ENCODE measurements around the gene SCRN2.

Gene SCRN2

DNA sequence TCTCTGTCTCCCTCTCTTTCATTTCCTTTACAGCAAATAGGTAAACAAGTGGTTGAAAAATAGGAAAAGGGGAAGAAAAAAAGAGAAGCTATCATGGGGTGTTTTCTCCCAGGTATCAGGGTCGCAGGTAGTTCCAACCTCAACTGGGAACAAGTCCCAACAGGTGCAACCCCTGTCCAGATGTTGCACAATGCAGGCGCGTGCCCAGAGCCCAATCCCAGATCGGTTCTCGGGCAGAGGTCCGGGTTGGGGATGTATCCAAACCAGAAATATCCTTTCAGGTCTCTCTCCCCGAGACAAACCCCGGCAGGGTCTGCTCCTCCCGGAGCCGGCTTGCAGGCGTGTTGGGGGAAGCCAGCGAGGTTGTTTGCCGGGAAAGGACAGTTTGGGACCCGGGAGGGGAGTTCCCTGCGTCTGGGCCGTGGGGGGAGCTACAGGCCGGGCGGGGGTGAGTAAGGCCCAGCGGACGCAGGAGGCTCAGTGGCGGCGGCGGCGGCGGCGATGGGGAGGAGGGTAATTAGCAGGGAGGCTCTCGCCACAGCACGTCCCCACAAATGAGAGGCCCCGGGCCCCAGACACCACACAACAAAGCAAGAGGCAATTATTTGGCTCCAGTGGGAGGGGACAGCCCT lies 31.1 kb upstream of the SCRN2 start:
- no peak for DNase-seq (ENCODE audit: low read depth in 2 of 2)

DNA sequence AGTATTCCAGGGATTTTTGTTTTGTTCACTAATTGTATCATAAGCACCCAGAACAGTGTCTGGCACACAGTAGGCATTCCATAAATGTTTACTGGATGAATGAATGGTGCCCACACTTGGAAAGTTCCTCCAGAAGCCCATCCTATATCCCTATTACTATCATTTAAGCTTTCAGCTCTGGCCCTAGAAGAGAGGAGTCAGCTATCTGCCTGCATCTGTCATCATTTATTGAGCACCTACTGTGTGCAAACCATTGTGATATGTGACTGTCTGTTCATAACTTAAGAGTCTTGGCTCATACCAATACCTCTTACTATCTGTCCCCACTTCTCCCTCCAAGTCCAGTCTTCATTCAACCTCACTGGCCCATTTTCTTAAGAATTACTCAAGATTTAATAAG lies 30.0 kb upstream of the SCRN2 start:
- no peak for DNase-seq (ENCODE audit: low read depth in 2 of 2)

DNA sequence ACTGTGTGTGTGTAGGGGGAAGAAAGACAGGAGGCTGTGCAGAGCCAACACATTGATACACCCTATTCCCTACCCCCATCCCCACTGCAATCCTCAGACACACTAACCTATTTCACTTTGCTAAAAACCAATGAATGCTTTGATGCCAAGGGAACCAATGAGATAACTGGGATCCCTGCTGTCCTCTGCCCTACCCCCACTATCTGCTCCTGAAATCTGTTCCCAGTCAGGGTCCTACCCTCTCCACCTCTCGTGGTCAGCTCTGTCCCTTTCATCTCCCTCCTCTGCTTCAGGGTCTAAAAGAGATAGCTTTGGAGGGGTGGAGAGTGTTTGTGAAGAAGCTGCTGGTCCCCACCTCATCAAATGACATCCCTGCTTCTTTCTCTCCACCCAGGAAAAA lies 29.0 kb upstream of the SCRN2 start:
- no peak for DNase-seq (ENCODE audit: low read depth in 2 of 2)

DNA sequence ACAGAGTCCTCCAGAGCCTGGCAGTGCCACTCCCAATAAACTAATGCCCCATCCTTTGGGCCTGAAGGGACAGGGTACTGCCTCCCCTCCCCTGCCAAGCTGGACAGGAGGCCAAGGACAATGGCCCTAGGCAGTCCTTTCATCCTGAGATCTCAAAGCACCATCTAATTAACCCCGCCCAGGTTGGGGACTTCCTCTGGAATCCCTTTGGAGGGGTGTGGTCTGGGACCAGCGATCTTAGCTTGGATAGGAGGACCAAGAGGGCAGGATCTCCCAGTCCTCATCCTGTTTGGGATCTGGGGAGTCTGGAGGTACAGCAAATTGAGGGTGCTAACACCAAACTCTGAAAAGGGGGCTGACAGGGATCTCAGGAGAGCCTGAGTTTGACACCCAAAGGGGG lies 28.0 kb upstream of the SCRN2 start:
- DNase-seq (ENCODE audit: low read depth in 2 of 2): no peak

DNA sequence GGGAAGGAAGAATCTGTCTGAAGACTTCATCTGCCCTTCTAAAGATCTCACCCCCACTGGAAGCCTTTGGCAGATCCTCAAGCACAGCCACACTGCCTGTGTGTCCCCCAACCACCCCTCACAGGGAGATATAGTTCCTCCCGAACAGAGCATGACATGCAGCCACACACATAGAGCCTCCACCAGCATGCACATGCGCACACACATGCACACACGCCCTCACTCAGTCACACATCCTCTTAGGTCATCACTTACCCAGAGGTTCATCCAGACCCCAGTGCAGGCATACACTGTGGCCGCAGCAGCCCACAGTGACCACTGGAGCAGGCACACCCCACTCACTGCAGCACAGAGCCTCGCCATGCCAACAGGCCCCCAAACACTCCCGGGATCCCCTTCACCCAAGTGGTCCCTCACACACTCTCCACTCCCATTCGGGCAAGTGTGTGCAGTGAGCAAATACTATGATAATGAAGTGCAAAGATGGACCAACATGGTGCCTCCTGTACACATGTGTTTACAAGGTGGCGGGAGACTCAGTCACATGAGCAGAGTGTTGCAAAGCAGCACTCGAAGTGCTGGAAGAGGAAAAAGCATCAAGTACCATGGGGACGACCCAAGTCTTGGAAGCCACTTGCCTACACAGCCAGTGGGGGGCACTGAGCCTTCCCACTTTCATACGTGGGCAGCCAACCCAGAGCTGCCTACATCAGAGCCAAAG lies 26.9 kb upstream of the SCRN2 start:
- no peak for DNase-seq (ENCODE audit: low read depth in 2 of 2)

DNA sequence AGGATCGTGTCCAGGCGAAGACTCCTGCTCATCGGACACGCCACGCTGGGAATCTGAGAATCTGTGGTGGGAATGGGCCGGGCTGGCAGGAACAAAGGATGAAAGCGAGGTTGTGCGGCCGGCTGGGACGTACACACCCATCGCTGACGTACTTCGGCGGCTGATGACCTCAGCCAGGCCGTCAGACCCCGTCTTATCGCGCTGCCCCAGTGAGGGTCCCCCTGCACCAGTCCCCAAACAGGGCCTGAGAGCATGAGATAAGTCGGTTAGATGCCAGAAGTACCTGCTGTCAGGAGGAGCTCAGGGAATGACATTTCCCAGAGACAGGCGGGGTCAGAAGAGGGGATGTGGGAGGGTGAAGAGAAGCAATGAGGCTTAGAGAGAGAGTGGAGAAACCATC lies 25.9 kb upstream of the SCRN2 start:
- DNase-seq (ENCODE audit: low read depth in 2 of 2): no peak

DNA sequence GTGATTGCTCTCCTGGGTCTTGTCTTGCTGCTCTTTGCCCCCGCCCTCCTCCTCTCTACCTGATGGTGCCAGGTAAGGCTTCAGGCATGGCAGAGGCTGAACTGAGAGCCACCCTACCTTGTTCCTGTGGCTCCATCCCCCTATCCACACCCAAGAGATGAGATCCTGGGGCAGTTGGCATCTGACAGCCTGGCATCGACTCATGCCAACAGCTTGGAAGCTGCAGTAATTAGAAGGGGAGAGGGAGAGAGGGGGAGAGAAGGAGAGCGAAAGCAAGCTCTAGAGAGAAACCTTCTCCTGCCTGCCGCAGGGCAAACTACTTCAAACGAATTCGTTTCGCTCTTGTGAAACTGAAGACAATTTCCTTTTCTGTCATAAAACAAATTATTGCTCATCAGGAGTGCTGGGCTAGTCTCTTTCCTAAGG lies 23.7 kb upstream of the SCRN2 start:
- DNase-seq (ENCODE audit: low read depth in 2 of 2): no peak

DNA sequence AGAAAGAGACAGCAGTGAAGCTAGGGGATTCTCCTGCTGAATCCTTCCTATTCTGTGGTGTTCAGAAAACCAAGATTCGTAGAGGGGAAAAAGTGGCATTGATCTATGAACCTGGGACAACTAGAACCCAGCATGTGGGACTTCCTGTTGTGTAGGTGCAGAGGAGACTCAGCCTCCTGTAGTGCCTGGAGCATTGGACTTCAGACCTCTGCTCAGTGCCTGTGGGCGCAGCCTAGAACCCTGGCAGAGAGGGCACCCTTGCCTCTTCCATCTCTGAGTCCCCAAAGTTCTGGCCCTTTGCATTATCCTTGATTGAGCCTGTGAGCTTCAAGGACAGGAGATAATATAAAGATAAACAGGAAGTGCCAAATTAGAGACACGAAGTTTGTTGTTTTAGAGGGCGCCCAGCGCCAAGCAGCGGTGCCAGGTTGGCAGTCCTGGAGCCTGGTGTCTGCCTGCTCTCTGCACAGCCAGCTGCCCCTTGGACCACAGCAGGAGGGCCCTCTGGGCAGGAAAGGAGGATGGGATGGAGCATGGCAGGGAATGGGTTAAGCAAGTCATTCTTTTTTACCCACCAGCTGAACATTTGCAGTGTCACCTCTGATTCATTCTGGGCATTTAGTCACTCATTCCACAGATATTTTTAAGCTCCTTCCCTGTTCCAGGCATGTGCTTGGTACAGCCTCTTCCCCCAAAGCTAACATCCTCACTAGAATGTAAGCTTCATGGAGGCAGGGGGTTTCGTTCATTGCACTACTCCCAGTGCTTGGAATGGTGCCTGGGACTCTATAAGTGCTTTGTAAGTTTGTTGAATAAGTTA lies 21.8 kb upstream of the SCRN2 start:
- DNase-seq (ENCODE audit: low read depth in 2 of 2): no peak

DNA sequence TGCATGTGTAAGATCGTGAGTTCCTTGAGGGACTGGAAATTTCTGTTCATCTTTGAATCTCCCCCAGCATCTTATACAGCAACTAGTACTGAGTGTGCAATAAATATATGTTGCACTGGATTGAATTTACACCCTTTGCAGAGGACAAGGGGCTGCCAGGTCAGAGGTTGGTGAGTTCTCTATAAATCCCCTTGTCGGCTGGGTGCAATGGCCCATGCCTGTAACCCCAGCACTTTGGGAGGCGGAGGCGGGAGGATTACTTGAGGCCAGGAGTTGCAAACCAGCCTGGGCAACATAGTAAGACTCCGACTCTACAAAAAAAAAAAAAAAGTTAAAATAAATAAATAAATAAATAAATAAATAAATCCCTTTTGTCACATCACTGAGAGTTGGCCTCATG lies 19.3 kb upstream of the SCRN2 start:
- no peak for DNase-seq (ENCODE audit: low read depth in 2 of 2)

DNA sequence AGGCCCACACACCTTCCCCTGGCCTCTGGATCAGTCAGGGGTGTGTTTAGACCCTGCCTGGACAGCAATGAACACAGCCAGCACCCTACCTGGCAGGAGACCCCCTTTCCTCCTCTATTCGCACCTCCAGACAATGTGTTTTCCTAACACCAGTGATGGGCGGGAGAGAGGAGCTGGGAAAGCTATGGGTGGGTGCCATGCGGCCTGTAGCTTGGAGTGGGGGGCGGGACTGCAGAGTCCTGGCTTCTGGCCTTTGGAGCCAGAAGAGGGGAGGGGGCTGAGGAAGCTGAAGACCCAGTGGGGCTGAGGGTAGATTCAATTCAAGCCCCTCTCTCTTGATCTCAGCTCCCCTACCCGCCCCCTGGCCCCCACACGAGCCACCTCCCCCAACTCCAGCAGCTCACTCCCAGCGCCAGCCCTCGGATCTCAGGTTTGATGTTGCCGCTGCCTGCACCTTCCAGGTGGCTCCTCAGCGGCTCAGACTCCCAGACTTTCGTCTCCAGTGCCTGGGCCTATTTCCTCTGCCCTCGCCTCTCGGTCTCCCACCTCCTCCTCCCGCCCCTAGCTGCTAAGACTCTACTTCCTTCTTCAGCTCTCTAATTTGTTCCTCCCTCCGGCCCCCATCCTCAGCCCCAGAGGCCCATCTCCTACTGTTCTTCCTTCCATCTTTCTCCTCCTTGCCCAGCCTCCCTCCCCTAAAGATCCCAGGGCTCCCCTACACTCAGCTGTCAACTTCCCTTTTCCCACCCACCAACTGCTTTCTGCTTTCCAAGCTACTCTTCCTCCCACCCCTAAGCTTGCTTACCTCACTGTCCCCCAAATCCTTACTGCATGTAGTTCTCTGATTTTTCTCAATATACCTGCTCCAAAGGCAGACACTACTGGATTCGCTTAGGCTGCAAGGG lies 16.7 kb upstream of the SCRN2 start:
- no peak for DNase-seq (ENCODE audit: low read depth in 2 of 2)

DNA sequence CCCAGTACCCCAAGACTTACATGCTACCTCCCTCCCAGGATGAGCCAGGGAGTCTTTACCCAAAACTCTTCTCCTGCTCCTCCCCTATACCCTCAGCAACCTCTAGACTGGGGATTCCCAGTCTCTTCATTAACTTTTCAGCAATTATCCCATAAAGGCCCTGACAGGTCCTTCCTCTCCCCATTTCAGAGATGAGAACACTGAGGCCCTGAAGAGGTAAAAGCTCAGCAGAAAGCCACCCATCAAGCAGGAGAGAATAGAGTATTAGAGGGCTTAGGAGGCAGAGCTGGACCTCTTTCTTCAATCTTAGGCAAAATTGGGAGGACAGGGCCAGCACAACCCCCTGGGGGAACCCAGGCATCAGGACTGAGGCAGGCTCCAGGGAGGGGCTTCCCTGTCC lies 15.8 kb upstream of the SCRN2 start:
- no peak for DNase-seq (ENCODE audit: low read depth in 2 of 2)

DNA sequence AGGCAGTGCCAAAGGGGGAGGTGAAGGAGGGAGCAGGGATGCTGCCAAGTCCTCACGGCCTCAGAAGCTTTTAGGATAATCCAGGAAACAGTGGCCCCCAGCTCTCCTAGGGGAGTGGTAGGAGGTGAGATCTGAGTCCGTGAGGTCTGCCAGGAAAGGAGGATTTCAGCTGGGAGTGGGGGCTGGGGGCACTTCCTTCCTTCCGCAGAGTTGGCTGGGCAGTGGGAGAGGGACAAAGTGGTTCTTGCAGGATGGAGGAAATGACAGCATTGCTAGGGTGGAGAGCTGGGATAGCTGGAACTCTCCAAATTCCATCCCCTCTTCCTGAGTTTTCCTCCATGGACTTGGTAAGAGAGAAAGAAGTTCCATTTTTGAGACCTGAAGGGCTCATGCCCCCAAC lies 14.7 kb upstream of the SCRN2 start:
- no peak for DNase-seq (ENCODE audit: low read depth in 2 of 2)

DNA sequence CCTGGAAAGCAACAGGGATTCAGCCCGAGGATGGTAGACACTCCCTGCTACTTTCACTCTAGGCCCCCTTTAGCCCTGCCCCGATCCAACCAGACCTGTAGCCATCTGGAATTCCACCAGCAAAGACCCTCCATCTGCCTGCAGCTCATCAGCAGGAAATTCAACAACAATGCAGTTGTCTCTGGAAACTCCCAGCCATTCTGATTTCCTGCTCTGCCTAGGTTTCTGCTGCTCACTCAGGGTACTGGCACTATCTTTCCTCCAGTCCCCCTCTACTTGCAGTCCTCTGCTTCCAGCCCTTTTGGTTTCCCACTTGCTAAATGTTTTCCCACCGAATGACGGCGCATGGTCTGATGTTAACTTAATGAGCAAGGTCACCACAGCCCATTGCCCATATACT lies 12.5 kb upstream of the SCRN2 start:
- DNase-seq (ENCODE audit: low read depth in 2 of 2): no peak

DNA sequence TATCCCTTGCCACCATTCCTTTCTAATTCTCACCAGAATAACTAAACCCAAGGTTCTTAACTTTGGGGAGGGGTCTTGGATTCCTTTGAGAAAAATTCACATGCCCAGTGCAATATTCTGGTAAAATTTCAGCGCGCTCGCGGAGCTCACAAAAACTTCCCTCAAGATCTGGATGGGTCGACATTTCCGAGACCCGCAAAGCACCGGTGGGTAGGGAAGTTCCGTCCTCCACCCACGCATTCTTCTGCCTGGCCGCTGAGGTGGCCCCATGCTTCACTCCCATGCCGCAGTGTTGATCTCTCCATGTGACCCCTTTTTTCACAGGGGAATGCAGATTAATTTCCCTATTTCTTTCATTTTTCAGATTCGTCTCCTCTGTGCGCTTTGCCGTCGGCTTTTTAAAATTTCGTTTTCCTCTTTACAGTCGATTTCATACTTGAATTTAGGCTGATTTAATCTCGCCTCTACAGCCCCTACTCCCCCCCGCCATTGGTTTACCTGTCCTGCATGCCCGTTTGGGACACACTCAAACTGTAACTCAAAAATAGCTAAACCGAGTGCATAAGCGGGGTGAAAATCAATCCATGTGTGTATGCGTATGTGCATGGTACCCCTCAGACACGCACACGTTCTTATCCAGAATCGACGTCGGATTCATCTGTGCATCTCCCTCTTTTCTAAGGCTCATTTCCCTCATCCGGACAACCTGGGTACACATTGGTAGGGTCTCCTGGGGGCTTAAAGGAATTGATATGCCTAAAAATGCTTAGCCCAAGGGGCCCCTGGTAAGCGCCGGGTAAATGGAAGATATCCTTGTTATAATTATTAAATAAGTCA lies 11.3 kb upstream of the SCRN2 start:
- no peak for DNase-seq (ENCODE audit: low read depth in 2 of 2)

DNA sequence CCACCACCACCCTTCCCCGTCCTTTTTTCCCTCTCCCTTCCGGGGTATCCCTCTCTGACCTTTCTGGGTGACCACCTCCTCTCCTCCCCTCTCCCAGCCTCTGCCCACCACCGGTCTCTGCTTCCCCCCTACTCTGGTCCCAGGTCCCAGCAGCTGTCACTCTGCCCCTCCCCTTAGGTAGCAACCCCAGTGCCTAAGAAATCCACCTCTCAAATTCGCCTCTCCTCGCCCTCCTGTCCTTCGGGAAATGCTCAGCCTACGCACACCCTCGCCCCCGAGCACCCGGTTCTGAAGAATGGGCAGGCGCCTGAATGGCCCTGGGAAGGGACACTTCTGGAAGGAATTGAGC lies 10.7 kb upstream of the SCRN2 start:
- no peak for DNase-seq (ENCODE audit: low read depth in 2 of 2)

DNA sequence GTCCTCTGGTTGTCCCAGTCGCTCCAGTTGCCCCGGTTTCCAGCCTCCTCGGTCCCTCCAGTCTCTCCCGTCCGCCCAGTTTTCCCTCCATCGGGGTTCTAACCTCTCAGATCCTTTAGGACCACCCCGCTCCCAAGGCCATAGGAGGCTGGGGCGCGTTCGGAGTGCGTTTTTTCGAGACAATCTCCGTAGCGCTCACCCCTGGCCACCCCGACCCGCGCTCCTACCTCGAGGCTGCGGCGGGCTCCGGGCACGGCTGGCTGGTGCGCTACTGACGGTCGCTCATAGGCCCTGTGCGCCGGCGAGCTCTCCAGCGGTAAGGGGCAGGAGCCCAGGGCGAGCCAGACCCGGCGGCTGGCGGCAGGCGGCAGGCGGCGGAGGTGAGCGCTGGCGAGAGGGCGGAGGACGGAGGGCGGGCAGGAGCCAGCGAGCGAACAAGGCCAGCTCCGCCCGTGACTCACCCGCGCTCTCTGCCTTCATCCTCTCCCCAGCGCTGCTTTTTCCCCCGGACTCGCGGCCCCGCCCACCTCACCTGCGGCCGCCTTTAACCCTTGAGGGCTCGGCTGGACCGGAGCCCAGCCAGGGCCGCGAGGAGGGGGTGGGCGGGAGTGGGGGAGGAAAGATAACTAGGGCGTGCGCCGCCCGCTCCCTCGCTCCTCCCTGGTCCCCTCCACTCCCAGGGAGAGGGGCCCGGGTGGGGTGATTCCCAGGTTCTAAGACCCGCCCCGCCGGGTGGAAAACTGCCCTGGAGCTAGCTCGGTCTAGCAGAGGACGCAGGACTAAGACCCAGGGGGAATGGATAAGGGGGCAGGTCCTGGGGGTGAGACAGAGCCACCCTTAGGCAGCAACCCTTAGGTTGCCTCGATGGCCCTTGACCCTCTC lies 9.9 kb upstream of the SCRN2 start, which contains the start of gene SP6:
SP6 (minus strand) TSS at position 472 of the 882 bp plus-strand sequence. CDS start 2,734 bp downstream, outside the sequence.
- peak; percentile 49 to 69 for DNase-seq (ENCODE audit: low read depth in 2 of 2)

DNA sequence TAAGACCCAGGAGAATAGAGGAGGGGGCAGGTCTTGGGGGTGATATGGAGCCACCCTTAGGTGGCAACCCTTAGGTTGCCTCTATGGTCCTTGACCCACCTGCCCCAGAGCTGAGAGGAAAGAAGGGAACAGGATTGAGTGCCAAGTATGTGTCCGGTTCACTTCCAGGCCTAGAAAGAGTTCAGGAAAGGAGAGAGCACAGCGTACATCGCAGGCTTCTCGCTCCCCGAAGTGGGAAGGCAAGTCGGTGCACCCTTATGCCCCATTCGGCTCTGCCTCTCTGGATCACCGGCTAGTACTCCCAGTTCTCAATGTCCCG lies 9.3 kb upstream of the SCRN2 start:
- no peak for DNase-seq (ENCODE audit: low read depth in 2 of 2)

DNA sequence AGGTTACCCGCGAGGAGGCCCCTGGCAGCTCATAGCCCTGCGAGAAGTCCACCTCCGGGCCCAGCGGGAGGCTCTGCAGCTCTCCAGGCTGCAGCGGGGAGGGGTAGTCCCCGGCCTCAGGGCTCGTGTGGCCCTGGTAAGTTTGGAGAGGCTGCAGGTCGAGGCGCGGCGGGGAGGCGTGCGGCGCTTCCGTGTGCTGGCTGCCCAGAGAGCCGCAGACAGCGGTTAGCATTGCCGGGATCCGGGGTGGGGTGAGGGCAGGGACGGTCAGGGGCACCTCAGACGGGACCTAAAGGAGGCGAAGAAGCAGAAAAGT lies 7.1 kb upstream of the SCRN2 start:
- DNase-seq (ENCODE audit: low read depth in 2 of 2): no peak

DNA sequence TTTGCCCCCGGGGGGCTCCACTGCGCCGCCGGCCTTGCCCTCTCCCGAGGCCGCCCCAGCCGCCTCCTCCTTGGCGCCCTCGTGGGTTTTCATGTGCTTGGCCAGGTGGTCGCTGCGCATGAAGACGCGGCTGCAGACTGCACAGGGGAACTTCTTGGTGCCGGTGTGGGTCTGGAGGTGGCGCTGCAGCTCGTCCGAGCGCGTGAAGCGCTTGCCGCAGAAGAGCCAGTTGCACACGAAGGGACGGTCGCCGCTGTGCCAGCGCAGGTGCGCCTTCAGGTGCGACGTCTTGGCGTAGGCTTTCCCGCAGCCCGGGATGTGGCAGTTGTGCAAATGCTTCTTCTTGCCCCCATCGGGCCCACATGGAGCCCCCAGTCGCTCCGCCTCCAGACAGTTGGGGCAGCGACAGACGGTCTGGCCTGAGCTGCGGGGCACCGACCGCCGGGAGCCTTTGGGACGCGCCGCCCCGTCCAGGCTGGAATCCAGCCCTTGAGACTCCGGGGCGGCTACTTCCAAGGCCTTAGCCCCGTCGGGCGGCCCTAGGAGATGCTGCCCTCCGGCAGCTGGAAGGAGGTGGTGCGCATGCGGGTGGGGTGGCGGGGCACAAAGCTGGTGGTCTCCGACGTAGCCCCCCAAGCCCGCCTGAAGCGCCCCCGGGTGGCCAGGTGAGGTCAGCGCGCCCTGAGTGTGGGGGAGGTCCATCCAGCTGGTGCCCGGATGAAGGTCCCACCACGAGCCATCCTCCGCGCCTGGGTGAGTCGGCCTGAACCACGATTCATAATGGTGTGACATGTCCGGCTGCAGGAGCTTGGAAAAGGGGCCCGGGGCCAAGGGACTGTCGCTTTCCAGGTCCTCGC lies 6.5 kb upstream of the SCRN2 start:
- no peak for DNase-seq (ENCODE audit: low read depth in 2 of 2)

All from activated CD4-positive, alpha-beta T cell treated with anti-CD3 and anti-CD28 coated beads for 24 hours (primary cell).